G401 (cell line): Measurements from ENCODE around the gene CD109. TPM values are rescaled to one million over a fixed set of nuclear protein-coding genes. Genes with fewer than 3 reads are reported as not detected.
"Not testable (repeated sequence)": the region's sequence is repeated elsewhere in the genome, so short reads cannot be mapped to it uniquely, and the experiment has no call there.

Experiments
- DNase-seq: peaks from one replicate; pipeline ENCODE4 v3.0.0-alpha.2; 2015; ENCODE audit warnings: low spot score
- in situ Hi-C: cut with HindIII; loops from 2 replicates; pipeline ENCODE4 v1.10.0; 2016; ENCODE audit warnings: low sequenced_read_pairs, mixed read lengths
- total RNA-seq: library from RNA; depleted of rRNA; stranded (reverse); fragments of >200 nt; shearing (Covaris generic); gene quantifications from 2 replicates; pipeline ENCODE4 v1.2.3, GENCODE V29; 2014

Gene CD109
- total RNA-seq, 1 experiment from 2014 or later = 0.51 TPM

- no peak for DNase-seq
- in situ Hi-C loops = no loop called here
These were observed 15.6 kb upstream of the CD109 start for GRCh38 chr6:73680289-73680918.

- DNase-seq, in situ Hi-C loops: not testable (repeated sequence)
These were observed 12.4 kb upstream of the CD109 start for GRCh38 chr6:73683574-73683973.

- in situ Hi-C loops = no loop called here
- no peak for DNase-seq
These were observed 7.7 kb upstream of the CD109 start for GRCh38 chr6:73688351-73688750.

GRCh38 chr6:73690056-73690455 lies 5.9 kb upstream of the CD109 start:
- no peak for DNase-seq
- in situ Hi-C loops = no loop called here

GRCh38 chr6:73691512-73691911 lies 4.5 kb upstream of the CD109 start:
- DNase-seq = no peak
- in situ Hi-C loops = no loop called here

GRCh38 chr6:73694711-73695411 lies 1.1 kb upstream of the CD109 start:
- DNase-seq = no peak
- in situ Hi-C loops = no loop called here

- DNase-seq = no peak
- in situ Hi-C loops = no loop called here
These were observed 1.1 kb downstream of the CD109 start for GRCh38 chr6:73696966-73697655.

GRCh38 chr6:73699676-73700459 lies 3.9 kb downstream of the CD109 start:
- in situ Hi-C loops = no loop called here
- DNase-seq = no peak

GRCh38 chr6:73702444-73702843 lies 6.4 kb downstream of the CD109 start:
- no peak for DNase-seq

GRCh38 chr6:73703466-73703865 lies 7.5 kb downstream of the CD109 start:
- DNase-seq = no peak
- in situ Hi-C loops = no loop called here

More at GRCh38 chr6:73702444-73702843, 6.4 kb downstream of the CD109 start:
- in situ Hi-C loops = no loop called here

- DNase-seq = no peak
These were observed 8.3 kb downstream of the CD109 start for GRCh38 chr6:73704260-73704659.

GRCh38 chr6:73704798-73705197 lies 8.8 kb downstream of the CD109 start:
- no peak for DNase-seq
- in situ Hi-C loops = no loop called here

More at GRCh38 chr6:73704260-73704659, 8.3 kb downstream of the CD109 start:
- in situ Hi-C loops = no loop called here

- in situ Hi-C loops = no loop called here
- DNase-seq = no peak
These were observed 11.0 kb downstream of the CD109 start for GRCh38 chr6:73706971-73707370.

- in situ Hi-C loops = no loop called here
- DNase-seq = no peak
These were observed 14.5 kb downstream of the CD109 start for GRCh38 chr6:73710470-73710869.

GRCh38 chr6:73710948-73711347 lies 14.9 kb downstream of the CD109 start:
- in situ Hi-C loops = no loop called here
- no peak for DNase-seq

GRCh38 chr6:73712535-73713173 lies 16.7 kb downstream of the CD109 start:
- in situ Hi-C loops = no loop called here

GRCh38 chr6:73713426-73714147 lies 17.6 kb downstream of the CD109 start:
- no peak for DNase-seq
- in situ Hi-C loops = no loop called here

More at GRCh38 chr6:73712535-73713173, 16.7 kb downstream of the CD109 start:
- no peak for DNase-seq

- in situ Hi-C loops, DNase-seq: not testable (repeated sequence)
These were observed 19.1 kb downstream of the CD109 start for GRCh38 chr6:73715111-73715508.
